HK-2 (cell line): ENCODE results near the gene JPH3.
"Not testable (repeated sequence)": the region's sequence is repeated elsewhere in the genome, so short reads cannot be mapped to it uniquely, and the experiment has no call there.

Experiments used
- DNase-seq: peaks from one replicate; pipeline ENCODE4 v3.0.0-alpha.2; 2018; ENCODE audit not compliant: unreplicated experiment

Gene JPH3

GRCh38 chr16:87654826-87655225 is 52.5 kb downstream of the JPH3 start:
- no peak for DNase-seq

- DNase-seq: no peak
Observed at GRCh38 chr16:87656328-87656727, 54.0 kb downstream of the JPH3 start.

GRCh38 chr16:87657621-87658192 is 55.4 kb downstream of the JPH3 start:
- no peak for DNase-seq

GRCh38 chr16:87658564-87659225 is 56.4 kb downstream of the JPH3 start:
- DNase-seq: no peak

- DNase-seq: peak; percentile 59
Observed at GRCh38 chr16:87661561-87661960, 59.3 kb downstream of the JPH3 start.

- DNase-seq: no peak
Observed at GRCh38 chr16:87662254-87663204, 60.2 kb downstream of the JPH3 start.

- no peak for DNase-seq
Observed at GRCh38 chr16:87664792-87665191, 62.5 kb downstream of the JPH3 start.

- no peak for DNase-seq
Observed at GRCh38 chr16:87665193-87665592, 62.9 kb downstream of the JPH3 start.

- no peak for DNase-seq
Observed at GRCh38 chr16:87666919-87667318, 64.6 kb downstream of the JPH3 start.

- DNase-seq: no peak
Observed at GRCh38 chr16:87667443-87667842, 65.1 kb downstream of the JPH3 start.

GRCh38 chr16:87667946-87668345 is 65.6 kb downstream of the JPH3 start:
- no peak for DNase-seq

- no peak for DNase-seq
Observed at GRCh38 chr16:87669672-87670071, 67.4 kb downstream of the JPH3 start.

- no peak for DNase-seq
Observed at GRCh38 chr16:87671221-87671620, 68.9 kb downstream of the JPH3 start.

GRCh38 chr16:87671715-87672270 is 69.5 kb downstream of the JPH3 start:
- no peak for DNase-seq

- no peak for DNase-seq
Observed at GRCh38 chr16:87674419-87674818, 72.1 kb downstream of the JPH3 start.

- DNase-seq: no peak
Observed at GRCh38 chr16:87675111-87675719, 72.9 kb downstream of the JPH3 start.

GRCh38 chr16:87677830-87678229 is 75.5 kb downstream of the JPH3 start:
- no peak for DNase-seq

- no peak for DNase-seq
Observed at GRCh38 chr16:87678618-87679017, 76.3 kb downstream of the JPH3 start.

GRCh38 chr16:87679593-87680271 is 77.4 kb downstream of the JPH3 start:
- DNase-seq: no peak

- DNase-seq: no peak
Observed at GRCh38 chr16:87680272-87680644, 78.0 kb downstream of the JPH3 start.

GRCh38 chr16:87681051-87681602 is 78.8 kb downstream of the JPH3 start:
- DNase-seq: not testable (repeated sequence)
